ENCODE data around the gene TRIP13.
A peak's percentile ranks its signal among the peaks of the same experiment; 100 is the strongest.

The TRIP13 gene

DNA sequence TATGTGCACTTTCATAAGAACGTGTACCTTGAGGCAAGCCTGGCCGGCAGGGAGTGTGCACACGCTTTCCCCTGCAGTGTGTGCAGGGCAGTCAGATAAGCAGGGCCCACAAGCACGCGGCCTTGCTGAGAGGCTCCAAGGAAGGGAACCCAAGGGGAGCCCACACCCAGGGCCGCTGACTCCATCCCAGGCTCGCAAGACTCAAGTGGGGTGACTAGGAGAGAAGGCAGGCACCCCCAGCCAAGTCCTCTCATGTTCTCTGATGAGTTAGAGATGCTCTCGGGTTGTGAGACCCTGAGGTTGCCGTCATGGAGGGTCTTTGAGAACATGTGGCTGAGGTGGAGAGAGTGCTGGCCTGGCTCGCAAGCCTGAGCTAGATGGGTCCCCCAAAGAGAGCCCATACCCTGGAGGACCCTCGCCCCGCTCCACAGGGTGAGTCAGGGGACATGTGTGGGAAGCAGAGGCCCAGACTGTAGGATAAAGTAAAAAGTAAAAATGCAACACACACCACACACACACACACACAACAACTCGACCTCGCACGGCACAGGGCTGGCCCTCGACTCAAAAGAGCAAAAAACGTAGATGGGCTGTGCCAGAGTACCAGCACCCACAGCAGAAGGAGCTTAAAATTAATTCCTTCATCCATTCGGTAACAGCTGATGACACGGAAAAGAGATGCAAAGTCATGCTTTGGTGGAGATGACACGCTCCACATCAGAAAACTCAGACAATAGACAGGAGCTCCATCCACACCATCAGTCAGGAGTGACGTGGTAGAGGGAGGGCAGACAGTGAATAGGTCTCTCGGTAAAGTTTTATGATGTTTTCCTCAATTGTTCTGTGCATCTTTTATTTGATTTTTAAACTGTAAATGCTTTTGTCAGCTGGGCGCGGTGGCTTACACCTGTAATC is 61.1 kb downstream of the TRIP13 start:
- TF ChIP-seq, protein P1, sequence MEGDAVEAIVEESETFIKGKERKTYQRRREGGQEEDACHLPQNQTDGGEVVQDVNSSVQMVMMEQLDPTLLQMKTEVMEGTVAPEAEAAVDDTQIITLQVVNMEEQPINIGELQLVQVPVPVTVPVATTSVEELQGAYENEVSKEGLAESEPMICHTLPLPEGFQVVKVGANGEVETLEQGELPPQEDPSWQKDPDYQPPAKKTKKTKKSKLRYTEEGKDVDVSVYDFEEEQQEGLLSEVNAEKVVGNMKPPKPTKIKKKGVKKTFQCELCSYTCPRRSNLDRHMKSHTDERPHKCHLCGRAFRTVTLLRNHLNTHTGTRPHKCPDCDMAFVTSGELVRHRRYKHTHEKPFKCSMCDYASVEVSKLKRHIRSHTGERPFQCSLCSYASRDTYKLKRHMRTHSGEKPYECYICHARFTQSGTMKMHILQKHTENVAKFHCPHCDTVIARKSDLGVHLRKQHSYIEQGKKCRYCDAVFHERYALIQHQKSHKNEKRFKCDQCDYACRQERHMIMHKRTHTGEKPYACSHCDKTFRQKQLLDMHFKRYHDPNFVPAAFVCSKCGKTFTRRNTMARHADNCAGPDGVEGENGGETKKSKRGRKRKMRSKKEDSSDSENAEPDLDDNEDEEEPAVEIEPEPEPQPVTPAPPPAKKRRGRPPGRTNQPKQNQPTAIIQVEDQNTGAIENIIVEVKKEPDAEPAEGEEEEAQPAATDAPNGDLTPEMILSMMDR (IDR thresholded peaks at IDR 0.05; ENCODE audit: low read depth, low read length, missing control alignments) = no peak
- no peak for DNase-seq
- Histone ChIP-seq H3K27ac (no peak overlapping the region), H3K36me3 (replicated peaks) (no peaks in the 10 kb centered on the region), H3K4me3 (ENCODE audit: low read depth, low read length) (no peak overlapping the region), H3K27me3 (replicated peaks) (peaks cover 54% of the 10 kb centered on the region)
- in situ Hi-C loops (cut with HindIII; ENCODE audit: low pct_ligation_motif_present, low sequenced_read_pairs) = no loop called here

DNA sequence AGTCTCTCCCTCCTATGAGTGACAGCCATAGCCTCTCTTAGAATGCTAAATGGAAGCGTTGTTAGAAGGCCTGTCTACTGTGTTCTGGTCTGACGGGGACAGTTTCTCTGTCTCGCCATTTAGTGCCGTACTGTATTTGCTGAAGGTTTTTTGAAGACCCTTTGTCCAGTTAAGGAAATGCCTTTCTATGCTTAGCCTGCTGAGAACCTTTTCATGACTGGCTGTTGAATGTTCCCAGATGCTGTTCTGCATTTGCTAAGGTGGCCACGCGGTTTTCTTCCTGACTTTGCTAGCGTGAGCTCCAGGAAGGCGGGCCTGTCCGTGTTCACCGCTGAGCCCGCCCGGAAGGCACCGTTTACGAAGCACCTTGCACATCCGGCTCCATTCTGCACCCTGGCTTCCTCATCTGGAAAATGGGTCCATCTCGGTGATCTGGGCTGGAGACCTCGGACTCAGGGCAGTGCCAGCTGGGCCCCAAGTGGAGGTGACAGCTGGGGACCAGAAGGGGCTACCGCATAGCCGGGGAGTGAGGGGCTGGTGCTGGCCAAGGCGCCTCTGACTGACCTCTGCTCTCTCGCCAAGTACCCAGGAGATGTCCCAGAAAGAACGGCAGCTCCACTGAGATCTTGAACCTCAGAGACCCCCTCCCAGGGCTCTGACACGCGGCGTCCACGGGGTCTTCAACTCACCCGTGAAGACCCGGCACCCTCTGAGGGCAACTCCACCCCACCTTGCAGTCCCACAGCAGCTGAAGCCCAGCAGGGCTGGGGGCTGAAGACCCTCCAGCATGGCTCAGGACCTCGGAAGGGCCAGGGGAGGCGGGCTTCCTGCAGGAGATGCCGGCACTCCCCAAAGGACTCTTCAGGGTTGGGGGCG is 63.4 kb downstream of the TRIP13 start:
- in situ Hi-C loops (cut with HindIII; ENCODE audit: low pct_ligation_motif_present, low sequenced_read_pairs) = no loop called here
- H3K36me3 ChIP-seq (replicated peaks) = no peaks in the 10 kb centered on the region
- DNase-seq = no peak
- no peak overlapping the region for H3K27ac ChIP-seq
- TF ChIP-seq, protein P1 (IDR thresholded peaks at IDR 0.05; ENCODE audit: low read depth, low read length, missing control alignments) = no peak
- peaks cover 49% of the 10 kb centered on the region for H3K27me3 ChIP-seq (replicated peaks)
- H3K4me3 ChIP-seq (ENCODE audit: low read depth, low read length) = no peak overlapping the region

DNA sequence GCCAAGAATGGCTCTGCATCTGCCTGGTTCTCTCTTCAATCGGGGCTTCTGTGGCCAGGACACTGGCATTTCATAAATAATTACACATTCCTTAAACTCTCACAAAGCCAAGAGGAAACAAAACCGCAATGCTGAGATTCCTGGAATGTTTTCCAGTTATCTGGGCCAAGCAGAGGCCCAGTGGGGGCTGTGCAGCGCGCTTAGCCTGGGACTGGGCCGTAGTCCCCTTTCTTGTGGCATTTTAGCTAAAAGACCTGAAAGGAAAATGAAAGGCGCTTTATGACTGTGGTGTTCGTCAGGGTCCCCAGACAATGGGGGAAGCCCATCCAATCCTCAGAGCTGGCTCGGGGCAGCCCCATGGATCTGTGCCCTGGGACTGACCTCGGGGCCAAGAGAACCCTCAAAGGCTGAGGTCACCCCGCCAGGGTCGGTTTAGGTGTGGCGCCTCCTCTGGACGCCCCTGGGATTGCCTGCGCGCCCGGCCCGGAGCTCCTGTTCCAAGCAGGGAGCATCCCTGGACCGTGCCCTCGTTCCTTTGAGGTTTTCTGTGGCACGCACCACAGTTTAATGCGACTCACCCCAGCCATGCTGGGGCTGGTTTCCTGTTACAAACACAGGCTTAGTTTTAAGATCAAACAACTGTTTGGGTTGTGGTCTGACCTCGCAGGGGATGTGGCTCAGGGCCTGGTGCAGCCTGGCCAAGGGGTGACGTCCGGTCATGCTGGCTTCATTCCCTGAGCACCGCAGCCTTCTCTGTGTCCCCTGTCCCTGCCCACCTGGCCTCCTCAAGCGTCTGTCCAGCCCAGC is 64.5 kb downstream of the TRIP13 start:
- in situ Hi-C loops (cut with HindIII; ENCODE audit: low pct_ligation_motif_present, low sequenced_read_pairs) = no loop called here
- Histone ChIP-seq H3K4me3 (ENCODE audit: low read depth, low read length) (no peak overlapping the region), H3K36me3 (replicated peaks) (no peaks in the 10 kb centered on the region), H3K27me3 (replicated peaks) (peaks cover 52% of the 10 kb centered on the region), H3K27ac (no peak overlapping the region)
- TF ChIP-seq, protein P1 (IDR thresholded peaks at IDR 0.05; ENCODE audit: low read depth, low read length, missing control alignments) = peak; percentile 59
- DNase-seq = peak; percentile 40

DNA sequence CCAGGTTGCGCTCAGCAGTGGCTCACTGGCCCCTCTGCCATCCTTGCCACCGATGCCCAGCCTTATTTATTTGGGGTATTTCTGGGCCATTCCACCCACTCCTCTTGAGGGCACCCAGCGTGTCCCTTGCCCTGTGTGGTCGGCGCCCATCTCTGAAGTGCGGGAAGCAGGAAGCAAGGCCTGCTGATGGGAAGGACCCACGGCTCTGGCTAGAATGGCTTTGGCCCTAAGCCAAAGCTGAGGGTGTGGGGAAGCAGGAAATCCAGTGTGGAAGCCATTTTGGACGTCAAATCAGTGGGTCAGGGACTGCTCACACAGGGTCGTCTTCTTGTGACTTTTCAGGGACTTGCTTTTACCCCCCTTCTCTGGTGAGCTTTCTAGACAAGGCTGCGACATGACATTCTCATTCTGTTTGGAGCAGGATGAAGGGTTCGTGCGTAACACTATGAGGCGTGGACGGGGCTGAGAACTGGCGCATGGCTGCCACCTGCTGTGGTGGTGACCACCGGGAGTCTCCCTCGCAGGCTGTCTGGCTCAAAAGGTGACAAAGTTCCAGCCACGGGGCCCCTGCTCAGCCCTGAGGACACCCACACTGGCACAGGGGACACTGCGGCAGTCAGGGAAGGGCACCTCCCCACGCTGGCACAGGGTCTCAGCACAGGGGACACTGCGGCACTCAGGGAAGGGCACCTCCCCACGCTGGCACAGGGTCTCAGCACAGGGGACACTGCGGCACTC is 65.2 kb downstream of the TRIP13 start:
- TF ChIP-seq, protein P1 (IDR thresholded peaks at IDR 0.05; ENCODE audit: low read depth, low read length, missing control alignments) = no peak
- no peak for DNase-seq

More for the DNA sequence above, 65.2 kb downstream of the TRIP13 start:
- in situ Hi-C loops (cut with HindIII; ENCODE audit: low pct_ligation_motif_present, low sequenced_read_pairs) = no loop called here
- H3K27ac ChIP-seq = no peak overlapping the region
- peaks cover 50% of the 10 kb centered on the region for H3K27me3 ChIP-seq (replicated peaks)
- H3K36me3 ChIP-seq (replicated peaks) = no peaks in the 10 kb centered on the region
- H3K4me3 ChIP-seq (ENCODE audit: low read depth, low read length) = no peak overlapping the region

All from brain microvascular endothelial cell (primary cell).